ENCODE results near the gene DSN1. TPM values are rescaled to one million over a fixed set of nuclear protein-coding genes. Genes with fewer than 3 reads are reported as not detected.

The DSN1 gene
- total and polyA plus RNA-seq, 9 of the 15 experiments (the other 6 are each of a cell fraction or from before 2014, with no cell fraction given) = 23.3 to 45.3 (median 31.1) TPM

DNA sequence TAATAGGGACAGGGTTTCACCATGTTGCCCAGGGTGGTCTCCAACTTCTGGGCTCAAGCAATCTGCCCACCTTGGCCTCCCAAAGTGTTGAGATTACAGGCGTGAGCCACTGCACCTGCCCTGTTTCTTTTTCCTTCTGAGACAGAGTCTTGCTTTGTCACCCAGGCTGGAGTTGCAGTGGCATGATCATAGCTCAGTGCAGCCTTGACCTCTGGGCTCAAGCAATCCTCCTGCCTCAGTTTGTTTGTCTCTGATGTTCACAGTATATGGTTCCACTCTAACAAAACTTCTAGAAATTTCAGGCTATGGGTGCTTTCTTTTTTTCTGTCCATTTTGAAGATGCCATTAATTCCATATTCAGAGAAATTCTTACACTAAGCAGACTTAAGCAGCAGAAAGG lies 60.8 kb downstream of the DSN1 start:
- POLR2A ChIA-PET = interaction anchor here (1.3 kb wide), 1 partner anchor 12 kb away, joined by 3 read pairs; no protein-coding TSS in a partner anchor
- H3K79me2 ChIP-seq (ENCODE audit: control insufficient read depth, insufficient read depth, low read length) = no peaks in the 10 kb centered on the region

More for the DNA sequence above, 60.8 kb downstream of the DSN1 start:
- CTCF ChIA-PET (ENCODE audit: low intra/inter-chr PET ratio) = no interaction called here
- TF ChIP-seq RBM17 (IDR thresholded peaks at IDR 0.05; ENCODE audit: borderline replicate concordance, low read depth, low read length) (no peak), TOE1 (IDR thresholded peaks at IDR 0.05; ENCODE audit: borderline replicate concordance) (no peak), TOE1 (CRISPR knock-in tag; IDR thresholded peaks at IDR 0.05; ENCODE audit: borderline replicate concordance, low read depth) (no peak), NR2C1 (IDR thresholded peaks at IDR 0.05) (no peak), NR2C1 (tag; IDR thresholded peaks at IDR 0.05) (no peak), CREB3L1 (IDR thresholded peaks at IDR 0.05; ENCODE audit: borderline replicate concordance, low read depth) (no peak)
- no peaks in the 10 kb centered on the region for H3K9me1 ChIP-seq (ENCODE audit: control insufficient read depth, insufficient read depth, low read length)
- H3K9ac ChIP-seq (ENCODE audit: insufficient read depth in 1 of 2, low read depth in 2 of 2, low read length in 2 of 2) = no peak overlapping the region
- no peak for FAIRE-seq
- intact Hi-C loops (cut with micrococcal nuclease) (no loop called here), in situ Hi-C loops (cut with MboI) (no loop called here)
- no peaks in the 10 kb centered on the region for H4K20me1 ChIP-seq (replicated peaks; ENCODE audit: control insufficient read depth, insufficient read depth, low read length)
- BruUV-seq (replicated peaks) = no TSS peak
- ATAC-seq = no peak
- H3K4me1 ChIP-seq (replicated peaks in 1 of 2; ENCODE audit: control insufficient read depth in 2 of 2, insufficient read depth in 2 of 2, low read length in 2 of 2) = no peaks in the 10 kb centered on the region
- no peaks in the 10 kb centered on the region for H3K27me3 ChIP-seq (ENCODE audit: control insufficient read depth in 2 of 2, insufficient read depth in 2 of 2, low read length in 2 of 2)
- H3K36me3 ChIP-seq (ENCODE audit: control insufficient read depth, insufficient read depth, low read length) = no peaks in the 10 kb centered on the region
- no peak overlapping the region for H3K4me3 ChIP-seq
- no peak overlapping the region for H3K4me2 ChIP-seq (ENCODE audit: insufficient read depth, low read length)
- no peaks in the 10 kb centered on the region for H3K9me3 ChIP-seq (replicated peaks; ENCODE audit: control insufficient read depth, insufficient read depth, low read depth, low read length)
- no peak for DNase-seq (ENCODE audit: extremely low read depth in 1 of 4, low spot score in 3 of 4)
- 50% methylated on average over 1 of the region's 1 CpG for WGBS (ENCODE audit: insufficient coverage, low coverage, missing lambda C conversion rate)
- H3K27ac ChIP-seq (ENCODE audit: extremely low read depth, low read depth, low read length) = no peak overlapping the region
- H2AFZ ChIP-seq (ENCODE audit: low read depth, low read length) = no peak overlapping the region

All from K562 (cell line).